ENCODE measurements around the gene R3HDM2. TPM values are rescaled to one million over a fixed set of nuclear protein-coding genes. Genes with fewer than 3 reads are reported as not detected.

R3HDM2 gene
- total RNA-seq, 4 donors from 2014 or later: 24.2 to 47.3 (median 26.7) TPM

- no peak for DNase-seq (ENCODE audit: low spot score)
- no peak for ATAC-seq (ENCODE audit: low FRiP score)
Observed at GRCh38 chr12:57222286-57223190, 208.3 kb downstream of the R3HDM2 start.

GRCh38 chr12:57221169-57221917, 209.5 kb downstream of the R3HDM2 start:
- DNase-seq (ENCODE audit: low spot score): no peak
- no peak for ATAC-seq (ENCODE audit: low FRiP score)
- no peak for TF ChIP-seq CTCF (IDR thresholded peaks at IDR 0.05)

More at GRCh38 chr12:57222286-57223190, 208.3 kb downstream of the R3HDM2 start:
- no peak for TF ChIP-seq CTCF (IDR thresholded peaks at IDR 0.05)

GRCh38 chr12:57220770-57221168, 210.1 kb downstream of the R3HDM2 start:
- DNase-seq (ENCODE audit: low spot score) (no peak), ATAC-seq (ENCODE audit: low FRiP score) (no peak)
- no peak for TF ChIP-seq CTCF (IDR thresholded peaks at IDR 0.05)

- DNase-seq (ENCODE audit: low spot score): no peak
- no peak for ATAC-seq (ENCODE audit: low FRiP score)
- no peak for TF ChIP-seq CTCF (IDR thresholded peaks at IDR 0.05)
Observed at GRCh38 chr12:57219993-57220754, 210.7 kb downstream of the R3HDM2 start.

GRCh38 chr12:57219205-57219992, 211.4 kb downstream of the R3HDM2 start:
- TF ChIP-seq CTCF (IDR thresholded peaks at IDR 0.05): no peak
- DNase-seq (ENCODE audit: low spot score) (no peak), ATAC-seq (ENCODE audit: low FRiP score) (no peak)
